PC-3 (cell line): ENCODE results near the gene RINT1. TPM values are rescaled to one million over a fixed set of nuclear protein-coding genes. Genes with fewer than 3 reads are reported as not detected.

ENCODE experiments used
- ATAC-seq: fragments of 200-7000 bp; cut with Tn5 transposase; 2 replicates; pipeline ENCODE4 v1.9.1; 2020; ENCODE audit warnings: mild to moderate bottlenecking, moderate library complexity
- BruUV-seq: library from RNA; stranded (reverse); fragments of 400-500 nt; replicated peaks from 2 replicates; lab custom pipeline; 2021; lab: Mats Ljungman, UMichigan
- CTCF ChIA-PET: fragments of 300-600 bp; sonication (Branson Sonifier 250); formaldehyde crosslinking; loops from one replicate; lab custom pipeline; 2022; ENCODE audit warnings: antibody characterized with exemption; lab: Charles Lee
- POLR2A ChIA-PET: fragments of 300-600 bp; sonication (Branson Sonifier 250); formaldehyde crosslinking; loops from one replicate; lab custom pipeline; 2022; ENCODE audit warnings: antibody characterized with exemption; ENCODE audit not compliant: unreplicated experiment; lab: Charles Lee
- DNase-seq: peaks from one replicate; pipeline ENCODE4 v3.0.0-alpha.2; 2015
- H2AFZ ChIP-seq: fragments of 300-600 bp; sonication (generic); 2 replicates; pipeline ENCODE4 v1.6.0; 2016; ENCODE audit warnings: antibody characterized with exemption, low read length
- H3F3A ChIP-seq: fragments of 300-600 bp; sonication (generic); one replicate; pipeline ENCODE4 v1.6.0; 2017; ENCODE audit warnings: antibody characterized with exemption, low read length, control low read depth, mild to moderate bottlenecking; ENCODE audit not compliant: unreplicated experiment
- H3K27ac ChIP-seq: fragments of 300-600 bp; sonication (generic); 2 replicates; pipeline ENCODE4 v1.5.1; 2016; ENCODE audit warnings: mild to moderate bottlenecking, low read length
- H3K27me3 ChIP-seq: fragments of 300-600 bp; sonication (generic); 2 replicates; pipeline ENCODE4 v1.6.1; 2016; ENCODE audit warnings: low read length, mixed read lengths
- H3K36me3 ChIP-seq: fragments of 300-600 bp; sonication (generic); 2 replicates; pipeline ENCODE4 v1.6.1; 2016; ENCODE audit warnings: low read depth, mixed run types, low read length, mixed read lengths
- H3K4me1 ChIP-seq: fragments of 300-600 bp; sonication (generic); 2 replicates; pipeline ENCODE4 v1.5.1; 2016; ENCODE audit warnings: low read length; ENCODE audit not compliant: insufficient read depth
- H3K4me2 ChIP-seq: fragments of 300-600 bp; sonication (generic); 2 replicates; pipeline ENCODE4 v1.6.0; 2016; ENCODE audit warnings: low read length
- H3K4me3 ChIP-seq: fragments of 300-600 bp; sonication (generic); 2 replicates; pipeline ENCODE4 v1.5.1; 2016; ENCODE audit warnings: mild to moderate bottlenecking, low read length, mixed read lengths
- H3K79me2 ChIP-seq: fragments of 300-600 bp; sonication (generic); 2 replicates; pipeline ENCODE4 v1.6.1; 2017; ENCODE audit warnings: low read length, mixed read lengths
- H3K9ac ChIP-seq: fragments of 300-600 bp; sonication (generic); 2 replicates; pipeline ENCODE4 v1.6.0; 2016; ENCODE audit warnings: mild to moderate bottlenecking, low read length
- H3K9me2 ChIP-seq: fragments of 300-600 bp; sonication (generic); replicated peaks from 2 replicates; pipeline ENCODE4 v1.6.1; 2016; ENCODE audit warnings: mixed run types, low read length, mixed read lengths
- H3K9me3 ChIP-seq: fragments of 300-600 bp; sonication (generic); 2 replicates; pipeline ENCODE4 v1.6.1; 2016; ENCODE audit warnings: low read length, mixed read lengths
- H4K20me1 ChIP-seq: fragments of 300-600 bp; sonication (generic); 2 replicates; pipeline ENCODE4 v1.6.1; 2016; ENCODE audit warnings: low read length, mixed read lengths
- CTCF ChIP-seq: fragments of 300-600 bp; sonication (generic); conservative IDR thresholded peaks from 2 replicates; pipeline ENCODE4 v1.5.1; 2017; ENCODE audit warnings: antibody characterized with exemption, low read depth, mild to moderate bottlenecking, low read length
- EZH2 ChIP-seq: fragments of 300-600 bp; sonication (generic); IDR thresholded peaks from one replicate; pipeline ENCODE4 v1.6.1; 2017; ENCODE audit warnings: antibody characterized with exemption, mild to moderate bottlenecking, low read length; ENCODE audit not compliant: unreplicated experiment
- EZH2phosphoT487 ChIP-seq: fragments of 300-600 bp; sonication (generic); IDR thresholded peaks from 2 replicates; pipeline ENCODE4 v1.6.1; 2018; ENCODE audit warnings: mild to moderate bottlenecking, antibody characterized with exemption, low read length, borderline replicate concordance
- intact Hi-C: fragments of 100-400 bp; cut with micrococcal nuclease; formaldehyde crosslinking; loops from 2 replicates; pipeline ENCODE4 v1.9.0; 2023
- total RNA-seq: library from RNA; depleted of rRNA; stranded (reverse); fragments of >200 nt; gene quantifications from 2 replicates; pipeline ENCODE4 v1.2.3, GENCODE V29; 2014

The RINT1 gene
- total RNA-seq, 1 experiment from 2014 or later: 20.8 TPM

- BruUV-seq: no TSS peak
- POLR2A ChIA-PET: no interaction called here
Measured at GRCh38 chr7:105567024-105567423, 35.0 kb downstream of the RINT1 start.

GRCh38 chr7:105567821-105568220 is 35.8 kb downstream of the RINT1 start:
- Histone ChIP-seq H3K4me2 (no peak overlapping the region), H2AFZ (no peak overlapping the region), H3K9me3 (no peaks in the 10 kb centered on the region), H3K4me1 (no peaks in the 10 kb centered on the region), H3K9me2 (no peaks in the 10 kb centered on the region), H3K79me2 (no peaks in the 10 kb centered on the region), H3K27me3 (no peaks in the 10 kb centered on the region), H3K9ac (no peak overlapping the region), H4K20me1 (no peaks in the 10 kb centered on the region), H3K4me3 (no peak overlapping the region), H3F3A (no peaks in the 10 kb centered on the region), H3K27ac (no peak overlapping the region), H3K36me3 (peaks cover 50% of the 10 kb centered on the region)
- no TSS peak for BruUV-seq
- POLR2A ChIA-PET: no interaction called here
- DNase-seq: no peak
- CTCF ChIA-PET: interaction anchor here (1.0 kb wide), 1 partner anchor 21 kb away, joined by 3 read pairs; no protein-coding TSS in a partner anchor
- TF ChIP-seq EZH2phosphoT487 (no peak), CTCF (no peak), EZH2 (no peak)
- intact Hi-C loops: no loop called here
- peak; percentile 61 for ATAC-seq

More at GRCh38 chr7:105567024-105567423, 35.0 kb downstream of the RINT1 start:
- ATAC-seq (no peak), DNase-seq (no peak)
- no peak overlapping the region for H3K4me2 ChIP-seq
- H3F3A ChIP-seq: no peaks in the 10 kb centered on the region
- H4K20me1 ChIP-seq: no peaks in the 10 kb centered on the region
- no peaks in the 10 kb centered on the region for H3K79me2 ChIP-seq
- intact Hi-C loops: no loop called here
- H3K27ac ChIP-seq: no peak overlapping the region
- TF ChIP-seq CTCF: no peak
- no peak for TF ChIP-seq EZH2phosphoT487
- TF ChIP-seq EZH2: no peak
- H3K4me1 ChIP-seq: no peaks in the 10 kb centered on the region
- H3K36me3 ChIP-seq: peaks cover 55% of the 10 kb centered on the region
- no peaks in the 10 kb centered on the region for H3K9me2 ChIP-seq
- CTCF ChIA-PET: no interaction called here
- H3K9ac ChIP-seq: no peak overlapping the region
- H3K4me3 ChIP-seq: no peak overlapping the region
- H3K27me3 ChIP-seq: no peaks in the 10 kb centered on the region
- H3K9me3 ChIP-seq: no peaks in the 10 kb centered on the region
- H2AFZ ChIP-seq: no peak overlapping the region

GRCh38 chr7:105571891-105572290 is 39.9 kb downstream of the RINT1 start:
- ATAC-seq: no peak
- DNase-seq: no peak
- no TSS peak for BruUV-seq
- no peaks in the 10 kb centered on the region for H3K9me3 ChIP-seq
- no peak overlapping the region for H3K27ac ChIP-seq
- no peak overlapping the region for H3K9ac ChIP-seq
- no peak overlapping the region for H3K4me3 ChIP-seq
- CTCF ChIA-PET: no interaction called here
- H3K36me3 ChIP-seq: peaks cover 24% of the 10 kb centered on the region
- no peak overlapping the region for H3K4me2 ChIP-seq
- no peaks in the 10 kb centered on the region for H3K79me2 ChIP-seq
- no peaks in the 10 kb centered on the region for H3K9me2 ChIP-seq
- no peaks in the 10 kb centered on the region for H3K4me1 ChIP-seq
- no peaks in the 10 kb centered on the region for H3F3A ChIP-seq
- TF ChIP-seq EZH2: no peak
- no peak for TF ChIP-seq EZH2phosphoT487
- TF ChIP-seq CTCF: no peak
- no peaks in the 10 kb centered on the region for H3K27me3 ChIP-seq
- intact Hi-C loops: no loop called here
- POLR2A ChIA-PET: interaction anchor here (0.6 kb wide), 1 partner anchor 72 kb away, joined by 3 read pairs; no protein-coding TSS in a partner anchor
- H2AFZ ChIP-seq: no peak overlapping the region
- H4K20me1 ChIP-seq: no peaks in the 10 kb centered on the region
